GM21737 (cell line): ENCODE data around the gene MED12L.
"Not testable (repeated sequence)": the region's sequence is repeated elsewhere in the genome, so short reads cannot be mapped to it uniquely, and the experiment has no call there.

Experiments used
- ATAC-seq: cut with Tn5 transposase; IDR thresholded peaks from one replicate; pipeline ENCODE4 v1.9.1; 2021; ENCODE audit warnings: mild to moderate bottlenecking, moderate library complexity; ENCODE audit not compliant: unreplicated experiment

Gene MED12L

GRCh38 chr3:151135541-151136337, 50.3 kb downstream of the MED12L start:
- no peak for ATAC-seq

DNA sequence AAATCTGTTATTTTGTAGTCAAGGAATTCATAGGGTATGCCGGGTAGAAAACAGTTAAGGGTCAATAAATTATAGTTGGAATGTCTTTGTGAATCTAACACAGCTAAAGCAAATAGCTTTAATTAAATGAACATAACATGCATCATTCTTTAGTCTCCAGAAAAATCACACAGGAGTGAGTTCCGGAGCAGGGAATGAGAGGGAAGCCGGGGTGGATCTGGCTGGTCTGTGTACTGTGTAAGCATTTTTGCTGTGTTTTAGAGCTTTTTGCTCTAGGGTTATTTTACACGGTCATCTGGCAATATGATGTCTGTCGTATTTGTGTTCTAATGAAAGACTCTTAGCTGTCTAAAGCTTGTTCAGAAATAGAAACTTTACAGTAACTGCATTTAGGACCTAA, 57.5 kb downstream of the MED12L start:
- no peak for ATAC-seq

DNA sequence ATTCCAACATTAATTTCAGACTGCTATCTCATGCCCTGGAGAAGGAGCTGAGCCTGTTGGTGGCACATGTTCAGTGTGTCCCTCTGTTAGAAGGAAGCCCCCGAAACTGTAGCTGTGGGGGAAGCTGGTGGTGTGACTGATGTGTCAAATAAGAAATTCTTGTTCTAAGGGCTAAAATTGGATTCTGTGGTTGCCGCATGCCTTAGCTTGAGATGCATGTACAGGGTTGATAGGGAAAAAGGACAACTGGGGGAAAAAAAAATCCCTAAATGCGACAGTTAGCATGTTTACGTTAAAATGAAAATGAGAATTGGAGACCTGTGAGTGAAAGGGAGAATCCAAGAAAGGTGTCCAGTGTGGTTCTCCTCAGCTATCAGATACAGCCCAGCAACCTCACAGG, 58.6 kb downstream of the MED12L start:
- no peak for ATAC-seq

DNA sequence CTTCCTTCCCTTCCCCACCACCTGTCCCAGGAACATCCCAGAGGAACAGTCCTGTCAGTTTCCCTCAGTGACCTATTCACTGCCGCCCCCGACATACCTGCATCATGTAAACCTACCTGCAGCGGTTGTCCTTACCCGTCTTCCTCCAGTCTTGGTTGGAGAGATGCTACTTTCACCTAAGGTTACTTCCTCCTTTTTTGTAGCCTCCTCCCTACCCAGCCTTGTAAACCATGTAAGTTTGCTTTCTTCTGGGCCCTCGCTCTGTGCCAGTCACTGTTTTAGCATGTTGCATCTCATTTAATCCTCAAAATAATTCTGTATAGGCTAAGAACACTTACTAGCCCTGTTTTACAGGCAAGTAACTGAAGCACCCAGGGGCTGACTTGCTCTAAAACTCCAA, 59.3 kb downstream of the MED12L start:
- no peak for ATAC-seq

GRCh38 chr3:151145713-151146070, 60.2 kb downstream of the MED12L start:
- ATAC-seq = no peak

DNA sequence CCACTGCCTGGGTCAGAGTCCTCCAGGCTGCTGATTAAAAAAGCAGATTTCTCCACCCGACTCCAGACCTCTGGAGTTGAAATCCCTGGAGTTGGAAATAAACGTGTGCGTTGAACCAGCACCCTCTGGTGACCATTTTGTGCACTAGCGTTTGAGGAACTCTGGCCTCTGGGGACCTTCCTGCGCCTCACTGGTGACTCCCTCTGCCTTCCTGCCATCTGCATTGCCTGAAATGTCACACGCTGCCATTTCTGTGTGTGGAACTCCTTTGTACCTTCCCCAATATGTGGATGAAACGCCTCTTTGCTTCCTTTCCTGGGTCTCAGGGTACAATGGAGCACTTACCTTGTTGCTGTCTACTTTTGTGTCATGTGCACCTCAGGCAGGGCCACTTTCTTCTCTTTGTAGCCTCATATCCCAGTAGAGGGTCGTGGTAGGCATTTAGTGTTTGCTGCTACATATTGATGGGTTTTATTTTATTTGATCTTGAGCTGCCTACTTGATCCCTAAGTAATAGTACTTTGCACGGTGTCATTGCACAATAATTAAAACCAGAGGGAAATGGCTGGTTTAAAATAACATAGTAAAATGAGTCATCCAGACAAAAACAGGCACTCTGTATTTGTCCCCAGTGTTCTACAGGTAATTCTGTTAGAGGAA, 60.7 kb downstream of the MED12L start:
- ATAC-seq = peak; percentile 92

- no peak for ATAC-seq
Observed at GRCh38 chr3:151146731-151147091, 61.2 kb downstream of the MED12L start.

- no peak for ATAC-seq
Observed at GRCh38 chr3:151147299-151147698, 61.8 kb downstream of the MED12L start.

DNA sequence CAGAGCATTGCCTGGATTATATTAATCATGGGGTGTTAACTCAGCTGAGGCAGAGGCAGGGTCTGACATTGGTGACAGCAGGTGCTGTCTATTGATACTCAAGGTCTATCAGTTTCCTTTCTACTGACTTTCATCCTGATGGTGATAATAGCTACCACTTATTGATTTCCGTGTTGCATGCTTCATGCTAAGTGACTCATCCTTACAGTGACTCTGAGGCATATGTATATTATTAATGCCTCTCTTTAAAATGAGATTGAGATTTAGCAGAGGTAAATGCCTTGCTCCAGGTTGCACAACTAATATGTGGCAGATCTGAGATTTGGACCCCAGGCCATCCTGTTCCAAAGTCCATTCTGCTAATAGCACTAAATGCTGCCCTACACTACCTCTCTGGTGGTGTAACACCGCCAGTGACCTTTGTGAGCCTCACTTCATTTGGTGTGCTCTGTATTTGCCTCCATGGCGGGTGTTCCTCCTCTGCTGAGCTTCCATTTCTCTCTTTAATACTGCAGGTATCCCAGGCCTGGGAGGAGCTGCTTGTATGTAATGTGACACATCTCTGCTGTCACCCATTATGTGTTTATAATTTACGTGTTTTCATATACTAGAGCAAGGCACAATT, 67.1 kb downstream of the MED12L start:
- no peak for ATAC-seq

- ATAC-seq = no peak
Observed at GRCh38 chr3:151154566-151154965, 69.1 kb downstream of the MED12L start.

GRCh38 chr3:151155409-151156128, 70.1 kb downstream of the MED12L start:
- ATAC-seq = no peak

DNA sequence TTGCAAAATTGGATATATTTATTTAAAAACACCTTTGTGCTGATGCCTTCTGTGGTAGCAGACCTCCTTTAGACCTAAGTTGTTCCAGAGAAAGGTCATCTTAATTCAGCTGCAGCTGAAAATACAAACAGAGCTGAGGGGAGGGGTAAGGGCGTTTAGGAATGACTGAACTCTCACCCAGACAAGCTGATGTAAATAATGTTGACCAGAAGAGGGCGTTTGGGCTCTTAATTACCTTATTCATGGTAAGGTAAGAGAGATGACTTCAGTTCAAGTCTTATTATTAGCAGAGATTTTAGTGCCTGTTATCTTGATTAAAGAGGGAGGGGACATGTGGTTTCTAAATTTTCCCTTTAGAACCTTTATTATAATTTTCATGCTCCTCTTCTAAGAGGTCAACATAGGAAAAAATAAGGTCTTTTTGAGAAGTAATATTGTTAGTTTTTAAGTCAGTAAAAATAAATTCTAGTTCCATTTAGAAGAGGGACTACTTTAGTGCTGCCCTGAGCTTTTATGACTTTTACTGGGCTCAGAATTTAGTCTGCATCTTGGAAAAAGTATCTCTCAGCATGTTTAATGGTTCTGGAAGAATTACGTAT, 71.3 kb downstream of the MED12L start:
- ATAC-seq = peak; percentile 78

GRCh38 chr3:151159806-151160205, 74.3 kb downstream of the MED12L start:
- no peak for ATAC-seq

- no peak for ATAC-seq
Observed at GRCh38 chr3:151165226-151165625, 79.8 kb downstream of the MED12L start.

DNA sequence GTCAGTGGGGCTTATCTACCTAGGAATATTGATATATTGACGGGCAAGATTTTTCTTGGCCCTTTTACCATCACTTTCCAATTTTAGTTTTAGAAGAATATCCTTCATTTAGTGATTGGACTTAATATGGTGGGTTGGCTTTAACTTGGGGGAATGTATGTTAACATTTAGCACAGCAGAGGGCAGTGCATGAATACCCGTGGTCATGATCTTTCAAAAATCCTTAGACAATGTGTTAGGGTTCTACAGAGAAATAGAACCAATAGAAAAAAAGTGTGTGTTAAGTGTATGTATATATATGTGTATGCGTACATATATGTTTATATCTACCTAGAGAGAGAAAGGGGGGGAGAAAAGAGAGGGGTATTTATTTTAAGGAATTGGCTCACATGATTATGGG, 80.7 kb downstream of the MED12L start:
- ATAC-seq = no peak

DNA sequence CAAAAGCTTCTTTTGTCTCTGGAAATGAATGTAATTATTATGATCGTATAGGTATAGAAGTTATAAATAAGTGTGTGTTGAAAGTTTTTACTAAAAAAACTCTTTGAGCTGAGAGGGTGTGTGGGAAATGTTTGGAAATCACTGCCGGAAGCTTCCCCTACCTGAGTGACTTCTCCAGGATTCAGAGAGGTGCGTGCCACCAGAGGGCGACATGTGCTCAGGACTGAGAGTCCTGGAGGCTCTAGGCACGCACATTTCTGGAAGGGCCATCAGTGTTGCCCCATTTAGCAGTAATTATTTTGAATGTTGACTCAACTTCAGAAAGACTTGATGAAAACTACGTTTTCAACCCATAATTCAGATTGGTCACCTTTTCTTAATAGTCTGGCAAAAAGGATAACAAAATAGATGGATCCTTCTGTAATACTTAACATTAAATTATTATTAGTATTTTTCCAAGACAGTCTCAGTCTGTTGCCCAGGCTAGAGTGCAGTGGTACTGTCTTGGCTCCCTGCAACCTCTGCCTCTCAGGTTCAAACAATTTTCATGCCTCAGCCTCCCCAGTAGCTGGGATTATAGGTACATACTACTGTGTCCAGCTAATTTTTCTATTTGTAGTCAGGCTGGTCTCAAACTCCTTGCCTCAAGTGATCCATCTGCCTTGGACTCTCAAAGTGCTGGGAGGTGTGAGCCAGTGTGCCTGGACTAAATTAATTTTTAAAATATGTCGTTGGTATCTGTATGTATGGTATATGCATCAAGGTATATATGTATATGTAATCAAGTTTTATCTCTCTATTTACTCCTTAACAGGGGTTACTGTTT, 83.0 kb downstream of the MED12L start:
- ATAC-seq = peak; percentile 49

- no peak for ATAC-seq
Observed at GRCh38 chr3:151169262-151169947, 83.9 kb downstream of the MED12L start.

GRCh38 chr3:151169948-151170679, 84.7 kb downstream of the MED12L start:
- not testable (repeated sequence) for ATAC-seq

DNA sequence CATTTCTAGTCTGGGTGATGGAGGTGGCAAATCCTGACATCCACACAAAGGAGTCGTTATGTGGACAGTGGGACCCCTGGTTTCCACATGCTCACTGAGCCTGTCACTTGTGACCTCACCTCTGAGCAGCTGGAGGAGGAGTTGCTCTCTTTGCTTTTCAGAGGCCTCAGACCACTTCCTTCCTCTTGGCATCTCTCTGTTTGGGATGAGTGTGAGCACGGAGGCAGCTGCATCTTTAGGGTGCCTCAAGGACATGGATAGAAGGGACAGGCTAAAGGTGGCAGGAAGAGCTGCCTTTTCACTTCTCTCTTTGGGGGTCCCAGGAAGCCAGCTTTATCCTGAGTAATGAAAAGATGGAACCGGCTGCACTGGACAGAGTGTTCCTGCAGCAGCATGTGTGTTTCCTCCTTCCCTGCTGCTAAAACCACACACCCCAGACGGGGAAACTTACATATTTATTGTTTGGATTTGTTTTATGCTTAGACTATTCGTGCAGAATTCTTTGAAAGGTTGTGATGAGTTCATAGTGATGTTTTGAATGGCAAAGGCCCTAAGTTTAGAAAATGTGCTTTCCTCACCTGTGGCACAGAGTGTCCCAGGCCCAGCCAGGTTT, 85.8 kb downstream of the MED12L start:
- ATAC-seq = peak; percentile 81
